ENCODE results near the gene RPGRIP1. TPM values are rescaled to one million over a fixed set of nuclear protein-coding genes. Genes with fewer than 3 reads are reported as not detected.

The RPGRIP1 gene
- total RNA-seq, 1 donor from 2014 or later: not detected

DNA sequence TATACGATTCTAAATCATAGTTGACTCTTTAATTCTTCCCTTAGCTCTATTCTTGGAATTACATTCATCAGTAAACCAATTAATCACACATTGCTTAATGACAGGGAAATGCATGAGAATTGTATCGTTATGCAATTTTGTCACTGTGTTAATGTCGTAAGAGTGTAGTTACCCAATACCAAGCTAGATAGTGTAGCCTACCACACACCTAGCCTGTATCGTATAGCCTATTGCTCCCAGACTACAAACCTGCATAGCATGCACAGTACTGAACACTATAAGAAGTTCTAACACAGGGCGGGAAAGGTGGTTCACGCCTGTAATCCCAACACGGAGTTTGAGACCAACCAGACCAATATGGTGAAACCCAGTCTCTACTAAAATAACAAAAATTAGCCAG lies 35.3 kb upstream of the RPGRIP1 start:
- H3K27ac ChIP-seq (ENCODE audit: low read depth, low read length): no peak overlapping the region
- Mint-ChIP-seq H3K27ac (ENCODE audit: unreplicated experiment) (no peak overlapping the region), H3K9me3 (ENCODE audit: unreplicated experiment) (no peaks in the 10 kb centered on the region), H3K4me1 (ENCODE audit: low read depth, unreplicated experiment) (peaks cover 21% of the 10 kb centered on the region), H3K27me3 (ENCODE audit: low read depth, unreplicated experiment) (no peaks in the 10 kb centered on the region), H3K36me3 (ENCODE audit: low read depth, unreplicated experiment) (peaks cover 21% of the 10 kb centered on the region), H3K4me3 (ENCODE audit: unreplicated experiment) (no peak overlapping the region)
- DNase-seq (ENCODE audit: low read depth) (no peak), FAIRE-seq (no peak)
- no peak overlapping the region for H3K4me2 ChIP-seq (ENCODE audit: low read length)
- H4K20me1 ChIP-seq (ENCODE audit: insufficient read depth, low read length): peaks cover 99% of the 10 kb centered on the region
- H3K27me3 ChIP-seq (ENCODE audit: insufficient read depth, low read length): no peaks in the 10 kb centered on the region
- H3K36me3 ChIP-seq (ENCODE audit: insufficient read depth, low read length): peaks cover 51% of the 10 kb centered on the region
- no peak overlapping the region for H2AFZ ChIP-seq (ENCODE audit: low read depth, low read length)
- TF ChIP-seq, protein P1, sequence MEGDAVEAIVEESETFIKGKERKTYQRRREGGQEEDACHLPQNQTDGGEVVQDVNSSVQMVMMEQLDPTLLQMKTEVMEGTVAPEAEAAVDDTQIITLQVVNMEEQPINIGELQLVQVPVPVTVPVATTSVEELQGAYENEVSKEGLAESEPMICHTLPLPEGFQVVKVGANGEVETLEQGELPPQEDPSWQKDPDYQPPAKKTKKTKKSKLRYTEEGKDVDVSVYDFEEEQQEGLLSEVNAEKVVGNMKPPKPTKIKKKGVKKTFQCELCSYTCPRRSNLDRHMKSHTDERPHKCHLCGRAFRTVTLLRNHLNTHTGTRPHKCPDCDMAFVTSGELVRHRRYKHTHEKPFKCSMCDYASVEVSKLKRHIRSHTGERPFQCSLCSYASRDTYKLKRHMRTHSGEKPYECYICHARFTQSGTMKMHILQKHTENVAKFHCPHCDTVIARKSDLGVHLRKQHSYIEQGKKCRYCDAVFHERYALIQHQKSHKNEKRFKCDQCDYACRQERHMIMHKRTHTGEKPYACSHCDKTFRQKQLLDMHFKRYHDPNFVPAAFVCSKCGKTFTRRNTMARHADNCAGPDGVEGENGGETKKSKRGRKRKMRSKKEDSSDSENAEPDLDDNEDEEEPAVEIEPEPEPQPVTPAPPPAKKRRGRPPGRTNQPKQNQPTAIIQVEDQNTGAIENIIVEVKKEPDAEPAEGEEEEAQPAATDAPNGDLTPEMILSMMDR (IDR thresholded peaks at IDR 0.05; ENCODE audit: insufficient read depth, low read depth, low read length): no peak
- TF ChIP-seq EZH2 (IDR thresholded peaks at IDR 0.05; ENCODE audit: insufficient read depth, low read length): no peak
- peaks cover 10% of the 10 kb centered on the region for H3K4me1 ChIP-seq (ENCODE audit: insufficient read depth, low read length)
- no peak overlapping the region for H3K9ac ChIP-seq (ENCODE audit: low read length)
- no peak overlapping the region for H3K4me3 ChIP-seq (ENCODE audit: insufficient read depth, low read depth, low read length)
- peaks cover 100% of the 10 kb centered on the region for H3K79me2 ChIP-seq (ENCODE audit: insufficient read depth, low read length)
- H3K9me3 ChIP-seq (ENCODE audit: insufficient read depth, low read depth, low read length): no peaks in the 10 kb centered on the region

DNA sequence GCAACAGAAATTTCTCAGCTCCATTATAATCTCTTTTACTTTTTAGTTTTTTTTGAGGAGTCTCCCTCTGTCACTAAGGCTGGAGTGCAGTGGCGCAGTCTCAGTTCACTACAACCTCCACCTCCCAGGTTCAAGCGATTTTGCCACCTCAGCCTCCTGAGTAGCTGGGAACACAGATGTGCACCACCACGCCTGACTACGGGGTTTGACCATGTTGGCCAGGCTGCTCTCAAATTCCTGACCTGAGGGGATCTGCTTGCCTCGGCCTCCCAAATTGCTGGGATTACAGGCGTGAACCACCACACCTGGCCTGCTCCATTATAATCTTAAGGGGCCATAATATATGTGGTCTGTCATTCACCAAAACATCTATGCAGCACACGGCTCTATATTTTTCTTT lies 34.1 kb upstream of the RPGRIP1 start:
- no peak for DNase-seq (ENCODE audit: low read depth)

DNA sequence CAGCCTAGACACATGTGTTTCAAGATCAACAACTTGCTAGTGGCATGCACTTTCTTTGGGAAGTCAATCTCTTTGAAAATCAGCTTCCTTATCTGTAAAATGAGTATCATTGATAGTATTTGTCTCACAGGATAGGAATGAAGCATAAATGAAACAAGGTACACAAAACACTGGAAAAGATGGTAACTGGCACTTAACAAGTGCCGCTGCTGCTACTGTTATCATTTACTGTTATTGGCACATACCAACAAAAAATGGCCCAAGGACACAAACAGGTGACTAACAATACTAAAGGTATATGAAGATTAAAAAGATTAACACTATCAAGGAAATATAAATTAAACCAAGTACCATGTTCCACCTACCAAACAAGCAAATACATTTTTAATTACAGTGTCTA lies 31.5 kb upstream of the RPGRIP1 start:
- DNase-seq (ENCODE audit: low read depth): no peak
- H3K9ac ChIP-seq (ENCODE audit: low read length): no peak overlapping the region
- Mint-ChIP-seq H3K27ac (ENCODE audit: unreplicated experiment) (no peak overlapping the region), H3K27me3 (ENCODE audit: low read depth, unreplicated experiment) (no peaks in the 10 kb centered on the region), H3K36me3 (ENCODE audit: low read depth, unreplicated experiment) (peaks cover 23% of the 10 kb centered on the region), H3K9me3 (ENCODE audit: unreplicated experiment) (no peaks in the 10 kb centered on the region), H3K4me3 (ENCODE audit: unreplicated experiment) (peak overlapping the region; percentile 57), H3K4me1 (ENCODE audit: low read depth, unreplicated experiment) (peaks cover 16% of the 10 kb centered on the region)
- H3K4me1 ChIP-seq (ENCODE audit: insufficient read depth, low read length): peaks cover 7% of the 10 kb centered on the region
- no peak overlapping the region for H2AFZ ChIP-seq (ENCODE audit: low read depth, low read length)
- no peaks in the 10 kb centered on the region for H3K27me3 ChIP-seq (ENCODE audit: insufficient read depth, low read length)
- H3K79me2 ChIP-seq (ENCODE audit: insufficient read depth, low read length): peaks cover 100% of the 10 kb centered on the region
- peaks cover 58% of the 10 kb centered on the region for H3K36me3 ChIP-seq (ENCODE audit: insufficient read depth, low read length)
- H4K20me1 ChIP-seq (ENCODE audit: insufficient read depth, low read length): peaks cover 100% of the 10 kb centered on the region
- no peaks in the 10 kb centered on the region for H3K9me3 ChIP-seq (ENCODE audit: insufficient read depth, low read depth, low read length)
- TF ChIP-seq, protein P1 (IDR thresholded peaks at IDR 0.05; ENCODE audit: insufficient read depth, low read depth, low read length): no peak
- no peak for TF ChIP-seq EZH2 (IDR thresholded peaks at IDR 0.05; ENCODE audit: insufficient read depth, low read length)
- FAIRE-seq: no peak
- H3K4me3 ChIP-seq (ENCODE audit: insufficient read depth, low read depth, low read length): no peak overlapping the region
- no peak overlapping the region for H3K4me2 ChIP-seq (ENCODE audit: low read length)
- H3K27ac ChIP-seq (ENCODE audit: low read depth, low read length): no peak overlapping the region

More for the DNA sequence above, 34.1 kb upstream of the RPGRIP1 start:
- Histone ChIP-seq H3K36me3 (ENCODE audit: insufficient read depth, low read length) (peaks cover 57% of the 10 kb centered on the region), H3K79me2 (ENCODE audit: insufficient read depth, low read length) (peaks cover 100% of the 10 kb centered on the region), H3K4me2 (ENCODE audit: low read length) (no peak overlapping the region), H3K9me3 (ENCODE audit: insufficient read depth, low read depth, low read length) (no peaks in the 10 kb centered on the region), H3K9ac (ENCODE audit: low read length) (no peak overlapping the region), H3K4me1 (ENCODE audit: insufficient read depth, low read length) (peaks cover 10% of the 10 kb centered on the region), H2AFZ (ENCODE audit: low read depth, low read length) (no peak overlapping the region), H4K20me1 (ENCODE audit: insufficient read depth, low read length) (peaks cover 100% of the 10 kb centered on the region), H3K27ac (ENCODE audit: low read depth, low read length) (no peak overlapping the region), H3K4me3 (ENCODE audit: insufficient read depth, low read depth, low read length) (no peak overlapping the region), H3K27me3 (ENCODE audit: insufficient read depth, low read length) (no peaks in the 10 kb centered on the region)
- TF ChIP-seq, protein P1 (IDR thresholded peaks at IDR 0.05; ENCODE audit: insufficient read depth, low read depth, low read length): no peak
- no peak for TF ChIP-seq EZH2 (IDR thresholded peaks at IDR 0.05; ENCODE audit: insufficient read depth, low read length)
- Mint-ChIP-seq H3K4me3 (ENCODE audit: unreplicated experiment) (no peak overlapping the region), H3K4me1 (ENCODE audit: low read depth, unreplicated experiment) (peaks cover 18% of the 10 kb centered on the region), H3K27ac (ENCODE audit: unreplicated experiment) (no peak overlapping the region), H3K27me3 (ENCODE audit: low read depth, unreplicated experiment) (no peaks in the 10 kb centered on the region), H3K36me3 (ENCODE audit: low read depth, unreplicated experiment) (peaks cover 23% of the 10 kb centered on the region), H3K9me3 (ENCODE audit: unreplicated experiment) (no peaks in the 10 kb centered on the region)
- no peak for FAIRE-seq

All from astrocyte (in vitro differentiated cells and primary cell).